ENCODE measurements around the gene HOXA4.

DNA sequence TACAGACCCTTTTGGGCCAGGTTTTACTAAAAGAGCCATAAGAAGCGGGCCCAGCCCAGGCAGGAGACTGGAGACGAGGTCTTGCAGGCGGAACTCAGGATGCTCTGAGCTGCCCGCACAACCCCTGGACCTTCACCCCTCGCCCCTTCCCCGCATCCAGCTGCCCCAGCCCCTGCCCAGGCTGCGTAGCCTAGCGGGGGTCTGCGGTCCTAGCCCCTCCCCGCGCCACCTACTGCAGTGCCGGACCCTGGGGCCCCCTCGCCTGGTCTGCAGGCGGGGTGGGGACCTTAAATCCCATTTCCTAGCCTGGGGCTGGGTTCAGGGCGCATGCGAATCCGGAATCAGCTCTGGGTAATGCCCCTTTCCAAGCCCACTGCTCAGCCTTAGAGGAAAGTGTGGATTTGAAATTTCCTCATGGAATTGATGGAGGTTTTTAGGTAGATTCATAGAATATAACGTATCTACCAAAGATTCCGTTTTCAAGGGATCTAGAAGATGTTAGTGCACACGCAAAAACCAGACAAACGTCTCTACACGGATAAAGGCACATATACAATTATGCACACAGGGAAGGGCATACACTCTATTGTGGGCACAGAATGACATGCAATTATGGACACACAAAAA, 22.4 kb upstream of the HOXA4 start:
- TF ChIP-seq, protein P1, sequence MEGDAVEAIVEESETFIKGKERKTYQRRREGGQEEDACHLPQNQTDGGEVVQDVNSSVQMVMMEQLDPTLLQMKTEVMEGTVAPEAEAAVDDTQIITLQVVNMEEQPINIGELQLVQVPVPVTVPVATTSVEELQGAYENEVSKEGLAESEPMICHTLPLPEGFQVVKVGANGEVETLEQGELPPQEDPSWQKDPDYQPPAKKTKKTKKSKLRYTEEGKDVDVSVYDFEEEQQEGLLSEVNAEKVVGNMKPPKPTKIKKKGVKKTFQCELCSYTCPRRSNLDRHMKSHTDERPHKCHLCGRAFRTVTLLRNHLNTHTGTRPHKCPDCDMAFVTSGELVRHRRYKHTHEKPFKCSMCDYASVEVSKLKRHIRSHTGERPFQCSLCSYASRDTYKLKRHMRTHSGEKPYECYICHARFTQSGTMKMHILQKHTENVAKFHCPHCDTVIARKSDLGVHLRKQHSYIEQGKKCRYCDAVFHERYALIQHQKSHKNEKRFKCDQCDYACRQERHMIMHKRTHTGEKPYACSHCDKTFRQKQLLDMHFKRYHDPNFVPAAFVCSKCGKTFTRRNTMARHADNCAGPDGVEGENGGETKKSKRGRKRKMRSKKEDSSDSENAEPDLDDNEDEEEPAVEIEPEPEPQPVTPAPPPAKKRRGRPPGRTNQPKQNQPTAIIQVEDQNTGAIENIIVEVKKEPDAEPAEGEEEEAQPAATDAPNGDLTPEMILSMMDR (IDR thresholded peaks at IDR 0.05), result no peak
- no peak for TF ChIP-seq POLR2A (IDR thresholded peaks at IDR 0.05)
- no peak for TF ChIP-seq EP300 (IDR thresholded peaks at IDR 0.05)
- no peak for TF ChIP-seq POLR2AphosphoS5 (IDR thresholded peaks at IDR 0.05)
